ENCODE measurements around the gene SLC6A4.

- TF ChIP-seq CREB1 (IDR thresholded peaks at IDR 0.05; ENCODE audit: low read depth), result no peak
- no peak for TF ChIP-seq USF1 (IDR thresholded peaks at IDR 0.05)
- TF ChIP-seq RAD21 (IDR thresholded peaks at IDR 0.05; ENCODE audit: low read depth), result no peak
- TF ChIP-seq CEBPB (IDR thresholded peaks at IDR 0.05), result no peak
- TF ChIP-seq, protein P1, sequence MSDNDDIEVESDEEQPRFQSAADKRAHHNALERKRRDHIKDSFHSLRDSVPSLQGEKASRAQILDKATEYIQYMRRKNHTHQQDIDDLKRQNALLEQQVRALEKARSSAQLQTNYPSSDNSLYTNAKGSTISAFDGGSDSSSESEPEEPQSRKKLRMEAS (IDR thresholded peaks at IDR 0.05), result no peak
- TF ChIP-seq EP300 (IDR thresholded peaks at IDR 0.05; ENCODE audit: borderline replicate concordance), result no peak
- TF ChIP-seq ZBTB7A (IDR thresholded peaks at IDR 0.05; ENCODE audit: low read depth), result no peak
- TF ChIP-seq, protein P2, sequence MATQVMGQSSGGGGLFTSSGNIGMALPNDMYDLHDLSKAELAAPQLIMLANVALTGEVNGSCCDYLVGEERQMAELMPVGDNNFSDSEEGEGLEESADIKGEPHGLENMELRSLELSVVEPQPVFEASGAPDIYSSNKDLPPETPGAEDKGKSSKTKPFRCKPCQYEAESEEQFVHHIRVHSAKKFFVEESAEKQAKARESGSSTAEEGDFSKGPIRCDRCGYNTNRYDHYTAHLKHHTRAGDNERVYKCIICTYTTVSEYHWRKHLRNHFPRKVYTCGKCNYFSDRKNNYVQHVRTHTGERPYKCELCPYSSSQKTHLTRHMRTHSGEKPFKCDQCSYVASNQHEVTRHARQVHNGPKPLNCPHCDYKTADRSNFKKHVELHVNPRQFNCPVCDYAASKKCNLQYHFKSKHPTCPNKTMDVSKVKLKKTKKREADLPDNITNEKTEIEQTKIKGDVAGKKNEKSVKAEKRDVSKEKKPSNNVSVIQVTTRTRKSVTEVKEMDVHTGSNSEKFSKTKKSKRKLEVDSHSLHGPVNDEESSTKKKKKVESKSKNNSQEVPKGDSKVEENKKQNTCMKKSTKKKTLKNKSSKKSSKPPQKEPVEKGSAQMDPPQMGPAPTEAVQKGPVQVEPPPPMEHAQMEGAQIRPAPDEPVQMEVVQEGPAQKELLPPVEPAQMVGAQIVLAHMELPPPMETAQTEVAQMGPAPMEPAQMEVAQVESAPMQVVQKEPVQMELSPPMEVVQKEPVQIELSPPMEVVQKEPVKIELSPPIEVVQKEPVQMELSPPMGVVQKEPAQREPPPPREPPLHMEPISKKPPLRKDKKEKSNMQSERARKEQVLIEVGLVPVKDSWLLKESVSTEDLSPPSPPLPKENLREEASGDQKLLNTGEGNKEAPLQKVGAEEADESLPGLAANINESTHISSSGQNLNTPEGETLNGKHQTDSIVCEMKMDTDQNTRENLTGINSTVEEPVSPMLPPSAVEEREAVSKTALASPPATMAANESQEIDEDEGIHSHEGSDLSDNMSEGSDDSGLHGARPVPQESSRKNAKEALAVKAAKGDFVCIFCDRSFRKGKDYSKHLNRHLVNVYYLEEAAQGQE (IDR thresholded peaks at IDR 0.05; ENCODE audit: low read depth), result no peak
- TF ChIP-seq YY1 (IDR thresholded peaks at IDR 0.05; ENCODE audit: low read depth), result no peak
- no peak for TF ChIP-seq TEAD4 (IDR thresholded peaks at IDR 0.05)
- no peak for TF ChIP-seq EGR1 (IDR thresholded peaks at IDR 0.05)
Observed at GRCh38 chr17:30219315-30219714, 16.2 kb downstream of the SLC6A4 start.
